Measurements from ENCODE around the gene DDX39B. TPM values are rescaled to one million over a fixed set of nuclear protein-coding genes. Genes with fewer than 3 reads are reported as not detected.
"Not testable (repeated sequence)": the region's sequence is repeated elsewhere in the genome, so short reads cannot be mapped to it uniquely, and the experiment has no call there.

Gene DDX39B
- total RNA-seq, 1 donor from 2014 or later = 368 TPM

GRCh38 chr6:31528821-31529328 is 12.9 kb downstream of the DDX39B start, which contains the start of gene MCCD1:
TSS of gene MCCD1 (plus strand) at chr6:31528962. CDS start at chr6:31529015, 53 bp downstream.
- DNase-seq (ENCODE audit: low spot score) = no peak

- no peak for DNase-seq (ENCODE audit: low spot score)
Observed at GRCh38 chr6:31528307-31528777, 13.5 kb downstream of the DDX39B start.

GRCh38 chr6:31525932-31526591 is 15.7 kb downstream of the DDX39B start:
- DNase-seq (ENCODE audit: low spot score) = no peak

- no peak for DNase-seq (ENCODE audit: low spot score)
Observed at GRCh38 chr6:31525553-31525931, 16.3 kb downstream of the DDX39B start.

- no peak for DNase-seq (ENCODE audit: low spot score)
Observed at GRCh38 chr6:31521835-31522234, 20.0 kb downstream of the DDX39B start.

- no peak for DNase-seq (ENCODE audit: low spot score)
Observed at GRCh38 chr6:31513456-31514165, 28.2 kb downstream of the DDX39B start.

GRCh38 chr6:31510007-31510406 is 31.8 kb downstream of the DDX39B start:
- DNase-seq (ENCODE audit: low spot score) = no peak

- DNase-seq (ENCODE audit: low spot score) = not testable (repeated sequence)
Observed at GRCh38 chr6:31509036-31509435, 32.8 kb downstream of the DDX39B start.

GRCh38 chr6:31502586-31502985 is 39.2 kb downstream of the DDX39B start:
- DNase-seq (ENCODE audit: low spot score) = no peak

- not testable (repeated sequence) for DNase-seq (ENCODE audit: low spot score)
Observed at GRCh38 chr6:31499648-31500047, 42.2 kb downstream of the DDX39B start.

GRCh38 chr6:31498748-31499147 is 43.1 kb downstream of the DDX39B start:
- DNase-seq (ENCODE audit: low spot score) = no peak

- DNase-seq (ENCODE audit: low spot score) = peak; percentile 71
Observed at GRCh38 chr6:31497531-31498476, 44.0 kb downstream of the DDX39B start, which contains the start of gene MICB. TSS of gene MICB (plus strand) at chr6:31498145. CDS start at chr6:31498194, 49 bp downstream.

- not testable (repeated sequence) for DNase-seq (ENCODE audit: low spot score)
Observed at GRCh38 chr6:31496826-31497225, 45.0 kb downstream of the DDX39B start.

- DNase-seq (ENCODE audit: low spot score) = no peak
Observed at GRCh38 chr6:31495580-31495979, 46.2 kb downstream of the DDX39B start.

GRCh38 chr6:31493875-31494694 is 47.7 kb downstream of the DDX39B start:
- DNase-seq (ENCODE audit: low spot score) = peak; percentile 69

GRCh38 chr6:31493550-31493874 is 48.3 kb downstream of the DDX39B start:
- not testable (repeated sequence) for DNase-seq (ENCODE audit: low spot score)

- DNase-seq (ENCODE audit: low spot score) = no peak
Observed at GRCh38 chr6:31490115-31490873, 51.5 kb downstream of the DDX39B start.

- no peak for DNase-seq (ENCODE audit: low spot score)
Observed at GRCh38 chr6:31489086-31489485, 52.7 kb downstream of the DDX39B start.

- not testable (repeated sequence) for DNase-seq (ENCODE audit: low spot score)
Observed at GRCh38 chr6:31487674-31488073, 54.1 kb downstream of the DDX39B start.

Data from ureter (tissue), 1 donor.